H1 (cell line): ENCODE measurements around the gene AMPD3. TPM values are rescaled to one million over a fixed set of nuclear protein-coding genes. Genes with fewer than 3 reads are reported as not detected.

Experiments
- GABPA ChIP-seq: IDR thresholded peaks from 2 replicates; pipeline ENCODE4 v1.6.1; 2011; ENCODE audit warnings: mild to moderate bottlenecking, low read length, moderate library complexity, borderline replicate concordance; ENCODE audit not compliant: insufficient read depth
- SIX5 ChIP-seq: IDR thresholded peaks from 2 replicates; pipeline ENCODE4 v1.6.1; 2011; ENCODE audit warnings: mild to moderate bottlenecking, low read depth, low read length
- polyA plus RNA-seq, 7 experiments: library from polyadenylated mRNA; depleted of rRNA in 3 of 7; stranded (reverse) in 5 of 7; unstranded in 2 of 7; fragments of >200 nt in 5 of 7; fragments of 200-250 nt in 2 of 7; gene quantifications; 1 replicate in 5 of 7; 2 replicates in 1 of 7; 4 replicates in 1 of 7; pipeline versions ENCODE4 v1.2.1 to v1.2.3, GENCODE V29; 2011 to 2013; ENCODE audit warnings: missing spikeins in 2 of 7, mixed read lengths in 2 of 7
- total RNA-seq: library from RNA; stranded (reverse); fragmentation: NEBNext Ultra II Directional; extraction: Animal tissue kit (Norgen Biotek cat#: 25700); gene quantifications from 2 replicates; pipeline ENCODE4 v1.2.1, GENCODE V29; 2021

The AMPD3 gene
- total and polyA plus RNA-seq, 2 of the 8 experiments (the other 6 are each of a cell fraction or from before 2014, with no cell fraction given) = 4.0 to 6.3 TPM

GRCh38 chr11:10503221-10503620 lies 48.2 kb downstream of the AMPD3 start (continued):
- TF ChIP-seq GABPA = no peak
- no peak for TF ChIP-seq SIX5
- TF ChIP-seq, all 59 proteins: peak for 0
